K562 (cell line): ENCODE results near the gene EMILIN3. TPM values are rescaled to one million over a fixed set of nuclear protein-coding genes. Genes with fewer than 3 reads are reported as not detected.
A peak's percentile ranks its signal among the peaks of the same experiment; 100 is the strongest.

Experiments used
- ATAC-seq: fragments of 200-7000 bp; cut with Tn5 transposase; 3 replicates; pipeline ENCODE4 v1.9.1; 2020; ENCODE audit warnings: moderate library complexity
- BruUV-seq: library from RNA; stranded (reverse); fragments of 400-500 nt; replicated peaks from 2 replicates; lab custom pipeline; 2021; lab: Mats Ljungman, UMichigan
- CTCF ChIA-PET: fragments of 300-600 bp; formaldehyde crosslinking; extraction: SDS; loops from one replicate; lab custom pipeline; 2021; ENCODE audit warnings: low intra/inter-chr PET ratio; lab: Yijun Ruan, JAX
- POLR2A ChIA-PET: fragments of 300-600, 350-650 bp; sonication (Branson Sonifier 250); formaldehyde crosslinking; extraction: SDS; loops from one replicate; lab custom pipeline; 2021; ENCODE audit warnings: antibody characterized with exemption, inconsistent platforms; lab: Yijun Ruan, JAX
- DNase-seq, 4 experiments: peaks; one replicate each; pipeline versions ENCODE4 v3.0.0 to v3.0.0-alpha.2; 2011 to 2018; ENCODE audit warnings: low spot score in 3 of 4, mixed read lengths in 3 of 4; ENCODE audit errors: extremely low read depth in 1 of 4
- FAIRE-seq: peaks from 2 replicates; lab custom pipeline; 2011; peaks lifted over from hg19 to GRCh38; lab: Jason Lieb, UNC
- H2AFZ ChIP-seq: 2 replicates; pipeline ENCODE4 v1.6.0; 2011; ENCODE audit warnings: low read depth, low read length, control low read depth, inconsistent platforms
- H3K27ac ChIP-seq: fragments of 200-600 bp; 3 replicates; pipeline ENCODE4 v1.8.0; 2011; ENCODE audit warnings: low read depth, mild to moderate bottlenecking, control low read depth, inconsistent platforms, low read length, moderate library complexity, mixed read lengths; ENCODE audit errors: extremely low read depth
- H3K27me3 ChIP-seq, 2 experiments: fragments of 300-600 bp in 1 of 2; 2 replicates in 1 of 2; 3 replicates in 1 of 2; pipeline versions ENCODE4 v1.6.0 to v1.8.0; 2011; ENCODE audit warnings: inconsistent platforms in 2 of 2, low read length in 2 of 2, mild to moderate bottlenecking in 1 of 2, mixed read lengths in 1 of 2, moderate library complexity in 1 of 2; ENCODE audit not compliant: control insufficient read depth in 2 of 2, insufficient read depth in 2 of 2
- H3K36me3 ChIP-seq: fragments of 300-600 bp; 3 replicates; pipeline ENCODE4 v1.8.0; 2011; ENCODE audit warnings: mild to moderate bottlenecking, low read length, inconsistent platforms; ENCODE audit not compliant: control insufficient read depth, insufficient read depth
- H3K4me1 ChIP-seq, 2 experiments: fragments of 200-600 bp in 1 of 2; replicated peaks in 1 of 2; 2 replicates in 1 of 2; 3 replicates in 1 of 2; pipeline versions ENCODE4 v1.5.1 to v1.8.0; 2011; ENCODE audit warnings: inconsistent platforms in 2 of 2, low read length in 2 of 2, mild to moderate bottlenecking in 1 of 2, mixed read lengths in 1 of 2, moderate library complexity in 1 of 2; ENCODE audit not compliant: control insufficient read depth in 2 of 2, insufficient read depth in 2 of 2
- H3K4me2 ChIP-seq: 2 replicates; pipeline ENCODE4 v1.6.1; 2011; ENCODE audit warnings: low read length, control low read depth, inconsistent platforms, mixed read lengths; ENCODE audit not compliant: insufficient read depth
- H3K4me3 ChIP-seq: fragments of 200-600 bp; sonication (generic), shearing (Covaris generic); 2 replicates; pipeline ENCODE4 v1.5.1; 2016; ENCODE audit warnings: control low read depth, inconsistent platforms
- H3K79me2 ChIP-seq: fragments of 200-600 bp; 3 replicates; pipeline ENCODE4 v1.8.0; 2011; ENCODE audit warnings: low read length, inconsistent platforms; ENCODE audit not compliant: control insufficient read depth, insufficient read depth
- H3K9ac ChIP-seq, 2 experiments: 2 replicates each; pipeline versions ENCODE4 v1.6.0 to v1.6.1; 2011; ENCODE audit warnings: low read depth in 2 of 2, low read length in 2 of 2, control low read depth in 1 of 2, inconsistent platforms in 1 of 2, mild to moderate bottlenecking in 1 of 2, mixed read lengths in 1 of 2; ENCODE audit not compliant: insufficient read depth in 1 of 2
- H3K9me1 ChIP-seq: one replicate; pipeline ENCODE4 v1.6.0; 2011; ENCODE audit warnings: inconsistent platforms, mild to moderate bottlenecking, low read length, moderate library complexity; ENCODE audit not compliant: control insufficient read depth, insufficient read depth
- H3K9me3 ChIP-seq: replicated peaks from 2 replicates; pipeline ENCODE4 v1.5.1; 2011; ENCODE audit warnings: low read depth, low read length, inconsistent platforms; ENCODE audit not compliant: control insufficient read depth, insufficient read depth
- H4K20me1 ChIP-seq: replicated peaks from 2 replicates; pipeline ENCODE4 v1.6.1; 2011; ENCODE audit warnings: low read length, inconsistent platforms, mixed read lengths; ENCODE audit not compliant: control insufficient read depth, insufficient read depth
- CBX2 ChIP-seq: fragments of 200-600 bp; sonication (generic); IDR thresholded peaks from one replicate; pipeline ENCODE4 v1.6.1; 2012; ENCODE audit warnings: mild to moderate bottlenecking, low read length, inconsistent platforms; ENCODE audit not compliant: insufficient read depth, poor library complexity, severe bottlenecking
- EP300 ChIP-seq: IDR thresholded peaks from 2 replicates; pipeline ENCODE4 v1.6.1; 2012; ENCODE audit warnings: low read length, improper control_type of control experiment
- KDM4B ChIP-seq, 2 experiments: fragments of 450-650 bp in 1 of 2; sonication (generic) in 1 of 2; IDR thresholded peaks; 2 replicates each; pipeline ENCODE4 v1.6.1; 2016 to 2017; ENCODE audit warnings: borderline replicate concordance in 2 of 2, antibody characterized with exemption in 1 of 2, low read depth in 1 of 2, mild to moderate bottlenecking in 1 of 2
- KLF13 ChIP-seq: fragments of 450-650 bp; IDR thresholded peaks from 2 replicates; pipeline ENCODE4 v1.6.1; 2016; ENCODE audit warnings: missing genetic modification characterization, low read depth, mild to moderate bottlenecking, missing compliant biosample characterization, moderate library complexity, borderline replicate concordance
- SMAD2 ChIP-seq: fragments of 150-350 bp; IDR thresholded peaks from 2 replicates; pipeline ENCODE4 v1.6.1; 2014; ENCODE audit warnings: low read depth, mild to moderate bottlenecking, low read length
- ZBTB26 ChIP-seq: fragments of 450-650 bp; formaldehyde crosslinking; IDR thresholded peaks from 2 replicates; pipeline ENCODE4 v1.4.0; 2022; ENCODE audit warnings: missing genetic modification characterization
- WGBS: fragments of 100-300 bp; shearing (Covaris generic); methylation state at CpG from one replicate; pipeline ENCODE4 v1.1.6; 2016; ENCODE audit warnings: low coverage, mixed read lengths; ENCODE audit not compliant: insufficient coverage; ENCODE audit errors: missing lambda C conversion rate; 5-methylcytosine and 5-hydroxymethylcytosine counted together
- in situ Hi-C: fragments of 300-500 bp; cut with MboI; formaldehyde crosslinking; loops from 4 replicates; pipeline ENCODE4 v1.15.0; 2018; ENCODE audit warnings: inconsistent platforms, mixed read lengths
- intact Hi-C: fragments of 100-400 bp; cut with micrococcal nuclease; formaldehyde crosslinking; loops from 2 replicates; pipeline ENCODE4 v1.14.2; 2022
- polyA plus RNA-seq, 8 experiments: library from polyadenylated mRNA; depleted of rRNA in 4 of 8; stranded (reverse) in 5 of 8; unstranded in 3 of 8; fragments of >200 nt; fragmentation: Nextera tagmentation in 2 of 8; fragmentation: Illumina TruSeq in 1 of 8; extraction: Ambion mirVana in 2 of 8; extraction: Trizol in 1 of 8; gene quantifications; 2 replicates each; pipeline versions ENCODE4 v1.2.1 to v1.2.3, GENCODE V29; 2011 to 2014; ENCODE audit warnings: inconsistent platforms in 1 of 8, missing spikeins in 1 of 8
- total RNA-seq, 7 experiments: library from RNA; depleted of rRNA in 6 of 7; stranded (reverse); fragments of >200 nt in 6 of 7; fragmentation: Illumina TruSeq in 2 of 7; extraction: Trizol in 2 of 7; gene quantifications; 2 replicates each; pipeline versions ENCODE4 v1.2.1 to v1.2.3, GENCODE V29; 2011 to 2021; ENCODE audit warnings: low replicate concordance in 1 of 7

The EMILIN3 gene
- total and polyA plus RNA-seq, 9 of the 15 experiments (the other 6 are each of a cell fraction or from before 2014, with no cell fraction given): 0.01 to 0.07 TPM; not detected in 7

- Histone ChIP-seq H3K36me3 (0 out of 3 replicates have a peak, but pooled peaks cover 2% of the 10 kb centered on the region), H2AFZ (no peak overlapping the region), H3K9ac (peak overlapping the region in 1 of 2 experiments; percentile 61; a peak in 1 of 4 replicates), H3K4me1 (peaks cover 0 to 11% of the 10 kb centered on the region in 2 experiments; a peak in 1 of 5 replicates), H4K20me1 (no peaks in the 10 kb centered on the region; the same call in 1 of the 2 replicates), H3K27me3 (no peaks in the 10 kb centered on the region), H3K9me3 (no peaks in the 10 kb centered on the region), H3K4me3 (no peak overlapping the region), H3K79me2 (no peaks in the 10 kb centered on the region), H3K9me1 (no peaks in the 10 kb centered on the region), H3K4me2 (no peak overlapping the region), H3K27ac (no peak overlapping the region)
- no peak for TF ChIP-seq CBX2
- TF ChIP-seq KLF13 (tag): no peak
- no peak for TF ChIP-seq SMAD2
- TF ChIP-seq ZBTB26 (CRISPR knock-in tag): no peak
- TF ChIP-seq EP300: no peak
- no peak for TF ChIP-seq KDM4B (IDR thresholded peaks at IDR 0.05; ENCODE audit: borderline replicate concordance in 2 of 2, low read depth in 1 of 2)
- ATAC-seq (no peak), FAIRE-seq (no peak), DNase-seq (no peak)
- intact Hi-C loops (no loop called here), in situ Hi-C loops (no loop called here)
- BruUV-seq: no TSS peak
- POLR2A ChIA-PET: interaction anchor here (0.6 to 0.9 kb wide), 4 partner anchors 32 to 106 kb away, joined by 3 to 4 read pairs (median 3); no protein-coding TSS in a partner anchor
- 56% methylated on average over 7 of the region's 7 CpGs for WGBS
- CTCF ChIA-PET: no interaction called here
Measured at GRCh38 chr20:41350408-41350962, 16.1 kb downstream of the EMILIN3 start.
